Stomach (tissue), 9 donors: ENCODE measurements around the gene HAL. TPM values are rescaled to one million over a fixed set of nuclear protein-coding genes. Genes with fewer than 3 reads are reported as not detected.

Experiments
- DNase-seq, 2 donors: peaks; one replicate each; pipeline versions ENCODE4 v3.0.0 to v3.0.0-alpha.2; 2013 to 2019
- H3K27ac ChIP-seq, 5 donors: fragments of 200-600 bp in 4 of 5; sonication (generic) in 4 of 5; one replicate each; pipeline ENCODE4 v1.5.1; 2013 to 2019; ENCODE audit warnings: mild to moderate bottlenecking in 1 of 5, moderate library complexity in 1 of 5
- H3K27me3 ChIP-seq, 3 donors: fragments of 200-600 bp; sonication (generic); one replicate each; pipeline ENCODE4 v1.5.1; 2017 to 2019; ENCODE audit warnings: mixed run types in 1 of 3
- H3K36me3 ChIP-seq, 4 donors: fragments of 200-600 bp; sonication (generic); 1 replicate in 3 of 4; 2 replicates in 1 of 4; pipeline ENCODE4 v1.5.1; 2016 to 2019
- H3K4me1 ChIP-seq, 4 donors: fragments of 200-600 bp; sonication (generic); one replicate each; pipeline ENCODE4 v1.5.1; 2016 to 2019
- H3K4me3 ChIP-seq, 4 donors: fragments of 200-600 bp; sonication (generic) in 3 of 4; one replicate each; pipeline ENCODE4 v1.5.1; 2016 to 2019; ENCODE audit warnings: mild to moderate bottlenecking in 1 of 4
- H3K9me3 ChIP-seq, 4 donors: fragments of 200-600 bp; sonication (generic); one replicate each; pipeline ENCODE4 v1.5.1; 2016 to 2019
- CTCF ChIP-seq, 7 experiments: fragments of 450-650 bp in 4 of 7; fragments of 200-600 bp in 3 of 7; sonication (generic) in 3 of 7; IDR thresholded peaks; one replicate each; pipeline ENCODE4 v1.5.1; 2016 to 2019; ENCODE audit warnings: antibody characterized with exemption in 7 of 7, control low read depth in 2 of 7, mild to moderate bottlenecking in 1 of 7
- EP300 ChIP-seq: sonication (generic); formaldehyde crosslinking; IDR thresholded peaks from one replicate; pipeline ENCODE4 v1.6.1; 2017; ENCODE audit warnings: antibody characterized with exemption
- POLR2A ChIP-seq, 4 donors: fragments of 450-650 bp; IDR thresholded peaks; one replicate each; pipeline ENCODE4 v1.6.1; 2016; ENCODE audit warnings: antibody characterized with exemption in 4 of 4, control low read depth in 2 of 4, mild to moderate bottlenecking in 1 of 4, moderate library complexity in 1 of 4
- POLR2AphosphoS5 ChIP-seq, 3 donors: sonication (generic); formaldehyde crosslinking; IDR thresholded peaks; one replicate each; pipeline ENCODE4 v1.6.1; 2016; ENCODE audit warnings: antibody characterized with exemption in 3 of 3
- WGBS, 5 donors: extraction: QIAGEN DNeasy Blood & Tissue Kit in 3 of 5; methylation state at CpG; one replicate each; pipeline versions ENCODE4 v1.1.5 to v1.1.7; 2013 to 2018; 5-methylcytosine and 5-hydroxymethylcytosine counted together
- intact Hi-C: fragments of 100-400 bp; cut with DNase I; formaldehyde crosslinking; loops from one replicate; pipeline ENCODE4 v1.15.1; 2023; ENCODE audit warnings: low total_unique reads
- polyA plus RNA-seq, 3 donors: library from polyadenylated mRNA; stranded (reverse); fragments of 200-250 nt; gene quantifications; one replicate each; pipeline ENCODE4 v1.2.3, GENCODE V29; 2013
- total RNA-seq, 5 donors: library from RNA; depleted of rRNA; stranded (reverse); fragments of >200 nt; gene quantifications; one replicate each; pipeline versions ENCODE4 v1.1.0 to v1.2.3, GENCODE V29; 2014 to 2016
- donor health status: healthy with polysubstance abuse.
- donor health status: Bipolar disorder and iron deficiency.
- donor health status: healthy.

The HAL gene
- total and polyA plus RNA-seq, 8 donors = 0.23 to 85.8 (median 1.8) TPM; not detected in 4

GRCh38 chr12:95953000-95953399 is 43.1 kb downstream of the HAL start:
- 28 to 71% (median 58%) methylated on average over 1 of the region's 1 CpG for WGBS, 5 donors
- DNase-seq = no peak
- intact Hi-C loops = no loop called here
- no peak overlapping the region for H3K4me3 ChIP-seq
- TF ChIP-seq CTCF (IDR thresholded peaks at IDR 0.05) (no peak), POLR2AphosphoS5 (IDR thresholded peaks at IDR 0.05) (no peak), POLR2A (IDR thresholded peaks at IDR 0.05) (no peak), EP300 (no peak)
- H3K27me3 ChIP-seq = peaks cover 0 to 7% (median 0%) of the 10 kb centered on the region in 3 donors
- no peaks in the 10 kb centered on the region for H3K9me3 ChIP-seq
- no peaks in the 10 kb centered on the region for H3K36me3 ChIP-seq
- no peak overlapping the region for H3K27ac ChIP-seq
- H3K4me1 ChIP-seq = no peaks in the 10 kb centered on the region

- Histone ChIP-seq H3K36me3 (no peaks in the 10 kb centered on the region), H3K9me3 (no peaks in the 10 kb centered on the region), H3K27me3 (peaks cover 0 to 4% (median 0%) of the 10 kb centered on the region in 3 donors), H3K4me1 (no peaks in the 10 kb centered on the region), H3K4me3 (no peak overlapping the region), H3K27ac (no peak overlapping the region)
- TF ChIP-seq POLR2AphosphoS5 (IDR thresholded peaks at IDR 0.05) (no peak), CTCF (IDR thresholded peaks at IDR 0.05) (no peak), POLR2A (IDR thresholded peaks at IDR 0.05) (no peak), EP300 (no peak)
- no peak for DNase-seq
- intact Hi-C loops = no loop called here
These were observed 44.6 kb downstream of the HAL start for GRCh38 chr12:95951515-95951914.

- no peak for DNase-seq
- intact Hi-C loops = no loop called here
- no peaks in the 10 kb centered on the region for H3K36me3 ChIP-seq
- H3K27ac ChIP-seq = no peak overlapping the region
- no peaks in the 10 kb centered on the region for H3K9me3 ChIP-seq
- no peaks in the 10 kb centered on the region for H3K4me1 ChIP-seq
- TF ChIP-seq CTCF (IDR thresholded peaks at IDR 0.05) (no peak), EP300 (no peak), POLR2A (IDR thresholded peaks at IDR 0.05) (no peak), POLR2AphosphoS5 (IDR thresholded peaks at IDR 0.05) (no peak)
- 39 to 51% (median 47%) methylated on average over 4 of the region's 4 CpGs for WGBS, 5 donors
- H3K4me3 ChIP-seq = no peak overlapping the region
- H3K27me3 ChIP-seq = peaks cover 0 to 6% (median 0%) of the 10 kb centered on the region in 3 donors
These were observed 46.5 kb downstream of the HAL start for GRCh38 chr12:95949477-95950206.

DNA sequence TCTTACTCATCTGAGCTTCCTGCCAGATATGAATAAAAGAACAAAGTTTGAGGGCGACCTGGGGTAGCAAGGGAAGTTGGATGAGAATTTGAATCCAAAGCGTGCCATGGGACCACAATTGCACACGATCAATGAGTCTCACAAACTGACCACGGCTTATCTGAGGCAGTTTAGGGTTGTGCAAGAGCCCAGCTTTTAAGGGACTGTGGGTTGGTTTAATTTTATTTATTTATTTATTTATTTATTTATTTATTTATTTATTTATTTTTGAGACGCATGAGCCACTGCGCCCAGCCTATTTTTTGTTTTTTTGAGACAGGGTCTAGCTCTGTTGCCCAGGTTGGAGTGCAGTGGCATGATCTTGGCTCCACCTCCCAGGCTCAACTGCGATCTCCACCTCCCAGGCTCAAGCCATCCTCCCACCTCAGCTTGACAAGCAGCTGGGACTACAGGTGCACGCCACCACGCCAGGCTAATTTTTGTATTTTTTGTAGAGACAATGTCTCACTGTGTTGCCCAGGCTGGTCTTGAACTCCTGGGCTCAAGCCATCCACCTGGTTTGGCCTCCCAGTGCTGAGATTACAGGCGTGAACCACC is 51.9 kb downstream of the HAL start:
- 75 to 88% (median 85%) methylated on average over 10 of the region's 10 CpGs for WGBS, 5 donors
- H3K27me3 ChIP-seq = peaks cover 0 to 5% (median 0%) of the 10 kb centered on the region in 3 donors
- no peaks in the 10 kb centered on the region for H3K36me3 ChIP-seq
- H3K27ac ChIP-seq = no peak overlapping the region
- DNase-seq = no peak
- peaks cover 0 to 22% (median 14%) of the 10 kb centered on the region in 4 donors for H3K4me1 ChIP-seq
- no peaks in the 10 kb centered on the region for H3K9me3 ChIP-seq
- TF ChIP-seq POLR2AphosphoS5 (IDR thresholded peaks at IDR 0.05) (no peak), EP300 (no peak), CTCF (IDR thresholded peaks at IDR 0.05) (no peak)
- intact Hi-C loops = no loop called here
- H3K4me3 ChIP-seq = peak overlapping the region in 1 of 4 donors; percentile 75
